ENCODE data around the gene C1QTNF1. TPM values are rescaled to one million over a fixed set of nuclear protein-coding genes. Genes with fewer than 3 reads are reported as not detected.

The C1QTNF1 gene
- total RNA-seq, 1 experiment from 2014 or later: 4.0 TPM

- H3K27ac ChIP-seq (ENCODE audit: low read depth, low read length): peak overlapping the region; percentile 65
- CTCF ChIA-PET: interaction anchor here (0.7 to 5.0 kb wide), 9 partner anchors 10 to 367 kb away, joined by 3 to 44 read pairs (median 4); partner anchors contain the start of genes CANT1 and ENGASE
- no peaks in the 10 kb centered on the region for H3K9me3 ChIP-seq (ENCODE audit: control insufficient read depth in 1 of 2, insufficient read depth in 1 of 2, low read depth in 1 of 2, low read length in 2 of 2)
- POLR2A ChIA-PET: interaction anchor here (0.6 to 2.0 kb wide), 6 partner anchors 9 to 632 kb away, joined by 3 to 8 read pairs (median 4); partner anchors contain the start of genes CANT1 and ENGASE
- no peaks in the 10 kb centered on the region for H3K9me2 ChIP-seq (ENCODE audit: insufficient read depth)
- peak; percentile 61 for DNase-seq (ENCODE audit: low read depth, low spot score)
- intact Hi-C loops (cut with micrococcal nuclease): loop anchor here (2.0 kb wide), 1 partner anchor 16 kb away; no protein-coding TSS in a partner anchor
- H3K27me3 ChIP-seq (ENCODE audit: insufficient read depth, low read length): no peaks in the 10 kb centered on the region
- RAD21 ChIA-PET (ENCODE audit: low non-redundant PET in 1 of 2, low total read pairs in 2 of 2, uncharacterized antibody in 2 of 2, unreplicated experiment in 2 of 2): no interaction called here
- H3K36me3 ChIP-seq (ENCODE audit: control insufficient read depth in 1 of 2, insufficient read depth in 2 of 2, low read length in 2 of 2): no peaks in the 10 kb centered on the region
- H3K9ac ChIP-seq (ENCODE audit: low read length): peak overlapping the region; percentile 53
- peak overlapping the region; percentile 92 for H3K4me2 ChIP-seq (ENCODE audit: low read length)
- BruUV-seq (replicated peaks): no TSS peak
- H4K20me1 ChIP-seq (ENCODE audit: insufficient read depth): no peaks in the 10 kb centered on the region
- TF ChIP-seq EGR1 (IDR thresholded peaks at IDR 0.05; ENCODE audit: low read depth): no peak
- TF ChIP-seq ZFX (IDR thresholded peaks at IDR 0.05): no peak
- peak; percentile 88 for TF ChIP-seq TCF7L2 (IDR thresholded peaks at IDR 0.05; ENCODE audit: borderline replicate concordance, extremely low read depth, insufficient read depth, insufficient read length)
- TF ChIP-seq JUND (IDR thresholded peaks at IDR 0.05): peak; percentile 96
- TF ChIP-seq FOSL1 (IDR thresholded peaks at IDR 0.05; ENCODE audit: low read depth): peak; percentile 93
- TF ChIP-seq MAX (IDR thresholded peaks at IDR 0.05): peak; percentile 83; the same call in 1 of the 2 replicates
- TF ChIP-seq ELF1 (IDR thresholded peaks at IDR 0.05; ENCODE audit: borderline replicate concordance, low read depth): no peak
- TF ChIP-seq SP1 (IDR thresholded peaks at IDR 0.05; ENCODE audit: low read depth): peak; percentile 86
- TF ChIP-seq, protein P1, sequence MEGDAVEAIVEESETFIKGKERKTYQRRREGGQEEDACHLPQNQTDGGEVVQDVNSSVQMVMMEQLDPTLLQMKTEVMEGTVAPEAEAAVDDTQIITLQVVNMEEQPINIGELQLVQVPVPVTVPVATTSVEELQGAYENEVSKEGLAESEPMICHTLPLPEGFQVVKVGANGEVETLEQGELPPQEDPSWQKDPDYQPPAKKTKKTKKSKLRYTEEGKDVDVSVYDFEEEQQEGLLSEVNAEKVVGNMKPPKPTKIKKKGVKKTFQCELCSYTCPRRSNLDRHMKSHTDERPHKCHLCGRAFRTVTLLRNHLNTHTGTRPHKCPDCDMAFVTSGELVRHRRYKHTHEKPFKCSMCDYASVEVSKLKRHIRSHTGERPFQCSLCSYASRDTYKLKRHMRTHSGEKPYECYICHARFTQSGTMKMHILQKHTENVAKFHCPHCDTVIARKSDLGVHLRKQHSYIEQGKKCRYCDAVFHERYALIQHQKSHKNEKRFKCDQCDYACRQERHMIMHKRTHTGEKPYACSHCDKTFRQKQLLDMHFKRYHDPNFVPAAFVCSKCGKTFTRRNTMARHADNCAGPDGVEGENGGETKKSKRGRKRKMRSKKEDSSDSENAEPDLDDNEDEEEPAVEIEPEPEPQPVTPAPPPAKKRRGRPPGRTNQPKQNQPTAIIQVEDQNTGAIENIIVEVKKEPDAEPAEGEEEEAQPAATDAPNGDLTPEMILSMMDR (IDR thresholded peaks at IDR 0.05 in 2 of 3, conservative IDR thresholded peaks at IDR 0.05 in 1 of 3; ENCODE audit: borderline replicate concordance in 1 of 3, insufficient read depth in 1 of 3, low read depth in 2 of 3, low read length in 2 of 3): 0 out of 6 replicates have a peak, but pooled peaks of 1 of the 3 experiments have one; percentile 8
- H2AFZ ChIP-seq (ENCODE audit: low read depth, low read length, poor library complexity, severe bottlenecking): peak overlapping the region; percentile 33
- peaks cover 45 to 59% of the 10 kb centered on the region in 2 experiments for H3K4me1 ChIP-seq (ENCODE audit: control insufficient read depth in 1 of 2, insufficient read depth in 2 of 2, low read length in 2 of 2)
- H3K79me2 ChIP-seq (ENCODE audit: insufficient read depth, low read length): no peaks in the 10 kb centered on the region
- ATAC-seq: peak; percentile 66
- H3K4me3 ChIP-seq (replicated peaks in 1 of 2; ENCODE audit: low read depth in 1 of 2, low read length in 2 of 2): peak overlapping the region; percentile 30 to 56
Observed at GRCh38 chr17:79026376-79027273, 2.7 kb downstream of the C1QTNF1 start.

Measured in HCT116 (cell line).